SU-DHL-6 (cell line): Measurements from ENCODE around the gene AKT1.

ENCODE experiments used
- CTCF ChIP-seq: fragments of 200-600 bp; sonication (generic); IDR thresholded peaks from one replicate; pipeline ENCODE4 v1.5.1; 2017; ENCODE audit warnings: antibody characterized with exemption, mild to moderate bottlenecking, low read length, moderate library complexity; ENCODE audit not compliant: insufficient read depth, poor library complexity, severe bottlenecking
- EZH2phosphoT487 ChIP-seq: fragments of 200-600 bp; sonication (generic), shearing (Covaris generic); conservative IDR thresholded peaks from 2 replicates; pipeline ENCODE4 v1.6.1; 2018; ENCODE audit warnings: mild to moderate bottlenecking, antibody characterized with exemption, low read length, moderate library complexity, mixed read lengths

DNA sequence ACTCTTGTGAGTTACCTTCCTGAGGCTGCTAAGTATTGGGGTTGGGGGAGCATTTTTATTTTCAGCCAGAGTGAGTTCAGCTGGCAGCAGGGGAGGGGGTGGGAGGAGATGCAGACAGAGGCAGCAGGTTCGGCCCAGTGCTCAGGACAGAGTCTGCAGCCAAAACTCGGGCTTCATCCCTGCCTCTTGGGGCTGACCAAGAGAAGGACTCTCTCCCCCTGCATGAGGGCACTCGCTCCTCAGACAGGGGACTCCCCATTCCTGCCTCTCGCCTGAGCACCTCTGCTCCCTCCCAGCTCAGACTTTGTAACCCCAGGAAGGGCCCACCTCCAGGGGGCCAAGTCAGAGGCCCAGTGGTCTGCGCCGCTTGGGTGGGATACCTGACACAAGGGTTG lies 1.1 kb upstream of the AKT1 start:
- TF ChIP-seq CTCF (no peak), EZH2phosphoT487 (no peak)
